ENCODE measurements around the gene TRIOBP. TPM values are rescaled to one million over a fixed set of nuclear protein-coding genes. Genes with fewer than 3 reads are reported as not detected.

The TRIOBP gene, protein sequence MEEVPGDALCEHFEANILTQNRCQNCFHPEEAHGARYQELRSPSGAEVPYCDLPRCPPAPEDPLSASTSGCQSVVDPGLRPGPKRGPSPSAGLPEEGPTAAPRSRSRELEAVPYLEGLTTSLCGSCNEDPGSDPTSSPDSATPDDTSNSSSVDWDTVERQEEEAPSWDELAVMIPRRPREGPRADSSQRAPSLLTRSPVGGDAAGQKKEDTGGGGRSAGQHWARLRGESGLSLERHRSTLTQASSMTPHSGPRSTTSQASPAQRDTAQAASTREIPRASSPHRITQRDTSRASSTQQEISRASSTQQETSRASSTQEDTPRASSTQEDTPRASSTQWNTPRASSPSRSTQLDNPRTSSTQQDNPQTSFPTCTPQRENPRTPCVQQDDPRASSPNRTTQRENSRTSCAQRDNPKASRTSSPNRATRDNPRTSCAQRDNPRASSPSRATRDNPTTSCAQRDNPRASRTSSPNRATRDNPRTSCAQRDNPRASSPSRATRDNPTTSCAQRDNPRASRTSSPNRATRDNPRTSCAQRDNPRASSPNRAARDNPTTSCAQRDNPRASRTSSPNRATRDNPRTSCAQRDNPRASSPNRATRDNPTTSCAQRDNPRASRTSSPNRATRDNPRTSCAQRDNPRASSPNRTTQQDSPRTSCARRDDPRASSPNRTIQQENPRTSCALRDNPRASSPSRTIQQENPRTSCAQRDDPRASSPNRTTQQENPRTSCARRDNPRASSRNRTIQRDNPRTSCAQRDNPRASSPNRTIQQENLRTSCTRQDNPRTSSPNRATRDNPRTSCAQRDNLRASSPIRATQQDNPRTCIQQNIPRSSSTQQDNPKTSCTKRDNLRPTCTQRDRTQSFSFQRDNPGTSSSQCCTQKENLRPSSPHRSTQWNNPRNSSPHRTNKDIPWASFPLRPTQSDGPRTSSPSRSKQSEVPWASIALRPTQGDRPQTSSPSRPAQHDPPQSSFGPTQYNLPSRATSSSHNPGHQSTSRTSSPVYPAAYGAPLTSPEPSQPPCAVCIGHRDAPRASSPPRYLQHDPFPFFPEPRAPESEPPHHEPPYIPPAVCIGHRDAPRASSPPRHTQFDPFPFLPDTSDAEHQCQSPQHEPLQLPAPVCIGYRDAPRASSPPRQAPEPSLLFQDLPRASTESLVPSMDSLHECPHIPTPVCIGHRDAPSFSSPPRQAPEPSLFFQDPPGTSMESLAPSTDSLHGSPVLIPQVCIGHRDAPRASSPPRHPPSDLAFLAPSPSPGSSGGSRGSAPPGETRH (N-terminal part only)
- total RNA-seq: 40.3 and 45.6 TPM in 2 replicates

DNA sequence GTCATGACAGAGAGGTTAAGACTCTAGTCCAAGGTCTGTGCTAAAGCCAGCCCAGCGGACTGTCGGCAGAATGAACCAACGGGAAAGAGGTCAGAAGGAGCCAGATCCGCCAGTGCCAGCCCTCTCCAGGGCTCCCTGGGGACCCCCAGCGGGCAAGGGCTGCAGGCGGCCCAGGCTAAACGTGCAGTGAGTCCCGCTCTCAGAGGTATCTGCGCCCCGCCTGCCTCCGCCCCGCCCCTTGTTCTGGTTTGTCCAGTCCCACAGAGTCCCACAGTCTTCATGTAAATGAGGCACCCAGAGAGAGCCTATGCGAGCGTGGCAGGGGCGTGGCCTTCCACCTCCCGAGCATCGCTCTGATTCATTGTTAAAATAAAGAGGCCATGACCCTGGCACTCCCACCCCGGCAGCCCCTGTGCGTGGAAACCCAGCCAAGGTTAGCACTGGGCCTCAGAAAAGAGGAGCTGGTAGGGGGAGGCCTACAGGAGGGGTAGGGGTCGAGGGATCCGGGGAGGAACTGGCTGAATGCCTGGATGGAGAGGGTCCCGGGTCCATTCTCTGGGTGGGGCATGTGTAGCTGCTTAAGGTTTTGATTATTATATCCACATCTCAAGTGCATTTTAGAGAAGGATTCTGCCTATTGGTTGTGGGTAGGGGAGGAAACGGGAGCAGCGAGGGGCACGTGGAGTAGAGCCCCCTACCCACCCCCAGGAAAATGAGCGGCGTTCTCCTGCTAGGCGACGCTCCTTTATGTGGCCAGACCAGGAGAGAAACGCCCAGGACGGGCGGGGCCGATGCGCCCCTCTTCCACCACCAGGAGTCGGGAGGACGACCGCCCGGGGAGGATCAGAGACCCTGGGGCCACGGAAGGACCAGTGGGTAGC, at the start of gene TRIOBP:
Gene TRIOBP, plus strand, starts transcription at position 392 of the 881 bp plus-strand sequence. CDS start 4,318 bp downstream, outside the sequence.
- H3K27me3 ChIP-seq (ENCODE audit: control insufficient read depth, insufficient read depth, low read length): no peaks in the 10 kb centered on the region
- TF ChIP-seq, protein P1, sequence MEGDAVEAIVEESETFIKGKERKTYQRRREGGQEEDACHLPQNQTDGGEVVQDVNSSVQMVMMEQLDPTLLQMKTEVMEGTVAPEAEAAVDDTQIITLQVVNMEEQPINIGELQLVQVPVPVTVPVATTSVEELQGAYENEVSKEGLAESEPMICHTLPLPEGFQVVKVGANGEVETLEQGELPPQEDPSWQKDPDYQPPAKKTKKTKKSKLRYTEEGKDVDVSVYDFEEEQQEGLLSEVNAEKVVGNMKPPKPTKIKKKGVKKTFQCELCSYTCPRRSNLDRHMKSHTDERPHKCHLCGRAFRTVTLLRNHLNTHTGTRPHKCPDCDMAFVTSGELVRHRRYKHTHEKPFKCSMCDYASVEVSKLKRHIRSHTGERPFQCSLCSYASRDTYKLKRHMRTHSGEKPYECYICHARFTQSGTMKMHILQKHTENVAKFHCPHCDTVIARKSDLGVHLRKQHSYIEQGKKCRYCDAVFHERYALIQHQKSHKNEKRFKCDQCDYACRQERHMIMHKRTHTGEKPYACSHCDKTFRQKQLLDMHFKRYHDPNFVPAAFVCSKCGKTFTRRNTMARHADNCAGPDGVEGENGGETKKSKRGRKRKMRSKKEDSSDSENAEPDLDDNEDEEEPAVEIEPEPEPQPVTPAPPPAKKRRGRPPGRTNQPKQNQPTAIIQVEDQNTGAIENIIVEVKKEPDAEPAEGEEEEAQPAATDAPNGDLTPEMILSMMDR (IDR thresholded peaks at IDR 0.05; ENCODE audit: insufficient read depth, low read length, severe bottlenecking): peak; percentile 53
- FAIRE-seq: no peak
- no peak within 1 kb of the TSS for H3K4me3 ChIP-seq (ENCODE audit: low read depth, low read length)
- peak; percentile 93 for DNase-seq (ENCODE audit: low read depth)
- H3K36me3 ChIP-seq (ENCODE audit: control insufficient read depth, insufficient read depth, low read length): peaks cover 12% of the 10 kb centered on the region

DNA sequence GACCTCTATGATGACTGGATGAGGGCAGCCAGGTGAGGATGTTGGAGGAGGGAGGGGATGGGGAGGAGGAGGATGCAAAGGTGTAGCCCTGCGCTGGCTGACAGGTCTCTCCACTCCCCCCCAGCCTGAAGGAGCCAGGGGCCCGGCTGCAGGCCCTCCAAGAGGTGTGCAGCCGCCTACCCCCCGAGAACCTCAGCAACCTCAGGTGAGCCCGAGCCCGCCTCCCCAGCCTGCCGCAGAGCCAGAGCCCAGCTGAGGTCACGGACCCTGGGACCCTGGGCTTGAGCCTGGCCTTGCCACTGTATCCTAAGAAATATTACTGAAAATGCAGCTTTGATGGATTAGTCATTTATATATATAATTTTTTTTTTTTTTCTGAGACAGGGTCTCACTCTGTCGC, 49.5 kb upstream of the TRIOBP start:
- no peak for FAIRE-seq
- TF ChIP-seq, protein P1 (IDR thresholded peaks at IDR 0.05; ENCODE audit: insufficient read depth, low read length, severe bottlenecking): no peak
- H3K36me3 ChIP-seq (ENCODE audit: control insufficient read depth, insufficient read depth, low read length): peaks cover 65% of the 10 kb centered on the region
- no peaks in the 10 kb centered on the region for H3K27me3 ChIP-seq (ENCODE audit: control insufficient read depth, insufficient read depth, low read length)
- DNase-seq (ENCODE audit: low read depth): no peak
- H3K4me3 ChIP-seq (ENCODE audit: low read depth, low read length): no peak overlapping the region

DNA sequence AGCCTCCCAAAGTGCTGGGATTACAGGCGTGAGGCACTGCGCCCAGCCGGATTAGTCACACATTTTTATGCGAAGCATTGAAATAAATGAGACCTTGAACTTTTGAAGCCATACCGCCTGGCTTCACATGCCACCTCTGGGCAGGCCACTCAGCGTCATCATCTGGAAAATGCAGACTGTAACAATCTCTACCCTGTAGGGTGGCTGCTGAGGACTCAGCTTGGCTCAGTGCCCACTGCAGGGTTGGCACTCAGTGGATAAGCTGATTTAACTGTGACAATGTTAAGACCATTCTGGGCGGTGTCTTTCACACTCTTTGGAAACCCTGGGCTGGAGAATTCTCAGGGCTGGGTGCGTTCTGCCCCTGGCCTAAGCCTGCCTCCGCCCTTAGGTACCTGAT, 48.9 kb upstream of the TRIOBP start:
- H3K4me3 ChIP-seq (ENCODE audit: low read depth, low read length): no peak overlapping the region
- H3K36me3 ChIP-seq (ENCODE audit: control insufficient read depth, insufficient read depth, low read length): peaks cover 62% of the 10 kb centered on the region
- FAIRE-seq: no peak
- TF ChIP-seq, protein P1 (IDR thresholded peaks at IDR 0.05; ENCODE audit: insufficient read depth, low read length, severe bottlenecking): no peak
- H3K27me3 ChIP-seq (ENCODE audit: control insufficient read depth, insufficient read depth, low read length): no peaks in the 10 kb centered on the region
- no peak for DNase-seq (ENCODE audit: low read depth)

DNA sequence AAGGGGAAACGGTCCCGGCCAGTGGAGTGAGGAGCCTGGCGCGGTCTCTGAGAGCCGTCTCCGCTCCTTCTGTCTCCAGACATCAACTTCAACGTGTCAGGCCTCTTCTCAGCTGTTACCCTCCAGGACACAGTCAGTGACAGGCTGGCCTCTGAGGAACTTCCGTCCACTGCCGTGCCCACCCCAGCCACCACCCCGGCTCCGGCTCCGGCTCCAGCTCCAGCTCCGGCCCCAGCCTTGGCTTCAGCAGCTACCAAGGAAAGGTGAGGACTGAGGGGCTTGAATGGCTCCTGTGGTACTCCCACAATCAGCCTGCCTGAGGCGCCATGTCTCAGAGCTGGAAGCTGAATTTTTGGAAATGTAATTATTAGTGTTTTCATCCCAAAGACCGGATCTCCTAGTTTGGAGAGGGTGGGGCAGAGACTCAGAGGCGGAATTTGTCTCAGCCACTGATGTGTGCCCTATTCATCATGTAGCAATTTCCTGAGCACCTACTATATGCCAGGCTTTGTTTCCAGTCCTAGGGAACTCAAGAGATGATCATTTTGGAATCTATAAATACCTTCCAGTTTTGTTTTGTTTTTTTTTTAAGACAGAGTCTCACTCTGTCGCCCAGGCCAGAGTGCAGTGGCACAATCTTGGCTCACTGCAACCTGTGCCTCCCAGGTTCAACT, 46.2 kb upstream of the TRIOBP start:
- Histone ChIP-seq H3K4me3 (ENCODE audit: low read depth, low read length) (no peak overlapping the region), H3K36me3 (ENCODE audit: control insufficient read depth, insufficient read depth, low read length) (peaks cover 50% of the 10 kb centered on the region), H3K27me3 (ENCODE audit: control insufficient read depth, insufficient read depth, low read length) (no peaks in the 10 kb centered on the region)
- no peak for DNase-seq (ENCODE audit: low read depth)
- TF ChIP-seq, protein P1 (IDR thresholded peaks at IDR 0.05; ENCODE audit: insufficient read depth, low read length, severe bottlenecking): no peak
- FAIRE-seq: no peak

All from bronchial epithelial cell (primary cell).